ENCODE results near the gene KNTC1.
"Not testable (repeated sequence)": the region's sequence is repeated elsewhere in the genome, so short reads cannot be mapped to it uniquely, and the experiment has no call there.

KNTC1 gene

DNA sequence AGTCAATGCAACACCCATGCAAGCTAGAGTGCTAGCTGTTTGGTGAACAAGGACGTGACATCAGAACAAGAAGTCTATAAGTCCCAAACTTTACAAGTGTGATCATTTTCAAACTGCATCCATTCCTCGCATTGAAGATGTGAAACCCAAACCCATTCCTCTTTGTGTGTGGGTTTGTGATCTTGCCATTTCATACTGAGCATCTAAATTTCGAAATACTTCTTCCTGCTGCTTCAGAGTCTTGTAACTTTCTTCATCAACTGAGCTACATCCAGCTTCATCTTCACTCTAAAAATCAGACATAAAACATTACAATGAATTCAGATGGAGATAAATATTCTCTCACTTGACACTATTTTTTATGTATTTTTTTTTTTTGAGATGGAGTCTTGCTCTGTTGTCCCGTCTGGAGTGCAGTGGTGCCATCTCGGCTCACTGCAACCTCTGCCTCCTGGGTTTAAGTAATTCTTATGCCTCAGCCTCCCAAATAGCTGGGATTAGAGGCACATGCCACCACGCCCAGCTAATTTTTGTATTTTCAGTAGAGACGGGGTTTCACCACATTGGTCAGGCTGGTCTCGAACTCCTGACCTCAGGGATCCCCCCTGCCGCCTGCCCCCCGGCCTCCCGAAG lies 21.5 kb upstream of the KNTC1 start:
- no peak for DNase-seq (ENCODE audit: low spot score)

- DNase-seq (ENCODE audit: low spot score), result no peak
Observed at GRCh38 chr12:122506393-122506938, 20.6 kb upstream of the KNTC1 start.

GRCh38 chr12:122508163-122508562 lies 18.9 kb upstream of the KNTC1 start:
- no peak for DNase-seq (ENCODE audit: low spot score)

DNA sequence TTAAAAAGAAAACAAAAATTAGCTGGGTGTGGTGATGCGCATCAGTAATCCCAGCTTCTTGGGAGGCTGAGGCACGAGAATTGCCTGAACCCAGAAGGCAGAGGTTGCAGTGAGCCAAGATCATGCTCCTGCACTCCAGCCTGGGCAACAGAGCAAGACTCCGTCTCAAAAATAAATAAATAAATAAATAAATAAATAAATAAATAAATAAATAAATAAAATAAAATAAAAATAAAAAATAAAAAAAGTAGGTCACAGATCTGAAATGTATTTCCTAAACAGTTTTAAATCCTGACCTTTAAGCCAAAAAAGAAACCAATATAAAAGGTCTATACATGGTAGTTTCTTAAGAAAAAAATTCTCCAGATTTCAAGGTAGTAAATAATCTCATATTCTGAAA lies 14.0 kb upstream of the KNTC1 start:
- not testable (repeated sequence) for DNase-seq (ENCODE audit: low spot score)

- no peak for DNase-seq (ENCODE audit: low spot score)
Observed at GRCh38 chr12:122513660-122514059, 13.4 kb upstream of the KNTC1 start.

- DNase-seq (ENCODE audit: low spot score), result no peak
Observed at GRCh38 chr12:122515275-122515674, 11.8 kb upstream of the KNTC1 start.

- no peak for DNase-seq (ENCODE audit: low spot score)
Observed at GRCh38 chr12:122516544-122517361, 10.3 kb upstream of the KNTC1 start.

GRCh38 chr12:122517877-122518276 lies 9.2 kb upstream of the KNTC1 start:
- peak; percentile 58 for DNase-seq (ENCODE audit: low spot score)

DNA sequence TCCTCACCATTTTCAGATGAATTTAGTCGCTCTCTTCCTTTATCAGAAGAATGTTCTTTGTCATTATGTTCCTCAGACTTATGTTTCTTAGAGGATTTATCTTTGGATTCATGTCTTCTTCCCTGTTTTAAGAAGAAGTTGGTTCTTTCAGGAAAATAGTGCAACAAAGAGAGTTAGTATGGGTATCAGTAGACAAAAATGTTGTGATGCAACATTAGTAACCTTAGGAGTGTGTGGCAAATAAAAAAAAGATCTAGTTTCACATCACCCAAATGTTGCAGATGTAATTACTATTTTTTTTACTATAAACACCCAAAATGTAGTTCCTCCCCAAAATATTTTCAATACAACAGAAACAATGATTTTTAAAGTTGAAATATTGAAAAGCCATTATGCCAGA lies 8.1 kb upstream of the KNTC1 start:
- DNase-seq (ENCODE audit: low spot score), result no peak

DNA sequence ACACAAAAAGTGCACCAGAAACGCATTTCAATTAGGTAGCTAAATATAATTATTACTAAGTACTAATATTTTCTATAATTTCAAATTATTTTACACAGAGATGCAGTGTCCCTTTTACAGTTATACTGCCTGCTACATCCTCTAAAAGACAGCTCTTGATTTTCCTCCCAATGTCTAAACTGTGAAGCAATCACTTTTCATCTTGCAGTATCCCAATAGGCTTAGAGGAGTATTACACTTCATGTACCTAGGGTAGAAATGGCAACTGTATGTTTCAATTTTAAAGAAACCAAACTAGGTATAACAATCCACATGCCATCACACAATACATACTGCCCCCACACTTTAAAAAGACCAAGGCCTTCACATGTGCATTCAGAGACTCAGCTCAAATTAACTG lies 7.6 kb upstream of the KNTC1 start:
- no peak for DNase-seq (ENCODE audit: low spot score)

GRCh38 chr12:122520676-122521075 lies 6.4 kb upstream of the KNTC1 start:
- no peak for DNase-seq (ENCODE audit: low spot score)

DNA sequence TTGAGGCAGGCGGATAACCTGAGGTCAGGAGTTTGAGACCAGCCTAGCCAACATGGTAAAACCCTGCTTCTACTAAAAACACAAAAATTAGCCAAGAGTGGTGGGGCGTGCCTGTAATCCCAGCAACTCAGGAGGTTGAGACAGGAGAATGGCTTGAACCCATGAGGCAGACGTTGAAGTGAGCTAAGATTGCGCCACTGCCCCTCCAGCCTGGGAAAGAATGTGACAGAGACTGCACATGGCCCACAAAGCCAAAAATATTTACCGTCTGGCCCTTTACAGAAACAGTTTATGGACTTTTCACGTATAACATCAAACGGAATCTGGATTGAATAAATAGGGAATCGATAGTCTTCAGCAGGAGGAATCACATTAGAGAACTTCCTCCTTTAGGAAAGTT lies 3.8 kb upstream of the KNTC1 start:
- DNase-seq (ENCODE audit: low spot score), result no peak

DNA sequence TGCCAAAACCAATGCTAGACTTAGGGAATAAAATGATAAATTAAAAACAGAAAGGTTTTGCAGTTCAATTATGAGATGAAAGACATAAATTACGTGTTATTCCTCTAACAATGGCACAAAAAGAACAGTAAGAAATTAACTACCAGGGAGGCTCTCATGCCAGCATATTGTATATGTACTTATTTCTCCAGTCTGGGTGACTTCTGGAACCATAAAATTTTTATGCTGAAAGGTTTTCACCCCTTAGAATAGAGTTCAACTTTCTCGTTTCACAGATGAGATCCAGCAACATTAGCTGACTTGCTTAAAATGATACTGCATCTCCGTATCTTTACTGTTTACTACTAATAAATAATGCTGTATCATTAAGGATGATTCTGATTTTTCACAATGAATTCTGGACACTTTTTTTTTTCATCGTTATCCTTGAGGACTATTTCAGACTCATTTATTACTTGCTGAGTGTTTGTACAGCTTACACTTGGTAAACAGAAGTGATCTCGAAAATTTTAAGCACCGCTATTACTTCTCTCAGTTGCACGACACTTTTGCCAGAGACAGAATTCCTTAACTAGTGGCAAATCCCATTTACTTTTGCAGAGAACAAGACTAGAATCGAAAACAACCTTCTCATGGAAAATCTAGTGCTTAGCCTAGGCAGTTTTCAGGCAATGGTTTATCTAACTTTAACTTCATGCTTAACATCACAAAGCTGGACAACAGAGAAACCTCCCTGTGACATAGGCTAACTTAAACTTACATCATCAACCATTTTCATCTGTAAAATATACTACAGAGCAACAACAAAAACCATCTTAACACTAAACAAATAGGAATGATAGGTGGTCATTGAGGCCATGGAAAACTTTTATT lies 3.0 kb upstream of the KNTC1 start:
- no peak for DNase-seq (ENCODE audit: low spot score)

GRCh38 chr12:122527478-122527944 lies 462 bp downstream of the KNTC1 start:
- peak; percentile 29 for DNase-seq (ENCODE audit: low spot score)

DNA sequence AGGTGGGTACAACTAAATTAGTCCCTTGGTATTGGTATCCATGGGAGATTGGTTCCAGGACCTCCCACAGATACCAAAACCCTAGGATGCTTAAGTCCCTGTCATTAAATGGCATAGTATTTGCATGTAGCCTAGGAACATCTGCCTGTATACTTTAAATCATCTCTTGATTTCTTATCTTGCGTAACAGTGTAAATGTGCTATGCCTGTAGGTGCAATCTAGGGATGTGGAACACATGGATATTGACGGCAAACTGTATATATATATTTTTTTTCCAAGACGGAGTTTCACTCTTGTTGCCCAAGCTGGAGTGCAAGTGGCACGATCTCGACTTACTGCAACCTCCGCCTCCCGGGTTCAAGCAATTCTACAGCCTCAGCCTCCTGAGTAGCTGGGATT lies 1.5 kb downstream of the KNTC1 start:
- DNase-seq (ENCODE audit: low spot score), result no peak

DNA sequence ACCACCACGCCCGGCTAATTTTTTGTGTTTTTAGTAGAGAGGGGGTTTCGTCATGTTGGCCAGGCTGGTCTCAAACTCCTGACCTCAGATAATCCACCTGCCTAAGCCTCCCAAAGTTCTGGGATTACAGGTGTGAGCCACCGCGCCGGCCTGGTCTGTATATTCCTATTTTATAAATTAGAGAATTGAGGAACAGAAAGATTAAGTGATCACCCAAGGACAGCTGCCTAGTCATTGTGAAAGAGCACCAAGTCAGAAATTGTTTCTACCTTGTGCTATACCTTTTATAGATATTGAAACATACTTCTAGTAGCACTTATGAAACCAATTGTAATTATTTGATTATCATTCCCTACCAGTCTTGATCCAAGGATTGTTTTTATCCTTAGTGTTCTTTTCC lies 1.9 kb downstream of the KNTC1 start:
- no peak for DNase-seq (ENCODE audit: low spot score)

DNA sequence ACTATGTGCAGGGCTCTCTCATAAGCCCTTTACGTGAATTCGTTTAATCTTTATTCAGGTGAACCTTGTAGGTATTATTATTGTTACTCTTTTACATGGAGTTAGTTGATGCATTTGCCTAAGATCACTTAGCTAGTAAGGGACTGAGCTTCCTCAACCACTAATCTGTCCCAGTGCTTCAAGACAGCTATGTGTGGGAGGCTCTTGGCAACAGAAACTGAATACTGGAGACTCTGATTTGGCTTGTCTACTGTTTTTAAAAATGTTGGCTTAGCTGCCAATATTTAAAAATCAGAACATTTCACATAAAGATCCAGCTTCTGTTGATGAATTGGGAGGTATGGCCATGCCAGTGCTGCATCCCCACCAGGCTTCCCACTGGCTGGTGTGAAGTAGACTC lies 6.8 kb downstream of the KNTC1 start:
- no peak for DNase-seq (ENCODE audit: low spot score)

- DNase-seq (ENCODE audit: low spot score), result no peak
Observed at GRCh38 chr12:122537021-122537420, 10.0 kb downstream of the KNTC1 start.

- DNase-seq (ENCODE audit: low spot score), result no peak
Observed at GRCh38 chr12:122538496-122538895, 11.4 kb downstream of the KNTC1 start.

DNA sequence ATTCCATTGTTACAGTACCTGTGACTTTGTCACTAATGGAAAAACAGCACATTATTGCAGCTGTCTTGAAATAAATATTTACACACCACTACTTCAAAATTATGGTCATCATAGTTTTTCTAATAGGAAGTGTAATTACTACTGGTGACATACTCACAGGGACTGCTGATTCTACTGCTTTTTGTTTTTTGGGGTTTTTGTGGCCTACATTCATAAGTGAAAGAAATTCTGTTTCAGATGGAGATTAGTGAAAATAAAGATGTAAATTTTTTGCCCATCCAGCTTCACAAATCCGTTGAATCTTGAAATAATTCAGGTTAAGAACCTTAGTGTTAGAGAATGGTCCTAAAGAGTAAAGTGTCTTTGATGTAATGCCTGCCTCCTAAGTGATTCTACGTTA lies 17.5 kb downstream of the KNTC1 start:
- no peak for DNase-seq (ENCODE audit: low spot score)

- no peak for DNase-seq (ENCODE audit: low spot score)
Observed at GRCh38 chr12:122545855-122546254, 18.8 kb downstream of the KNTC1 start.

DNA sequence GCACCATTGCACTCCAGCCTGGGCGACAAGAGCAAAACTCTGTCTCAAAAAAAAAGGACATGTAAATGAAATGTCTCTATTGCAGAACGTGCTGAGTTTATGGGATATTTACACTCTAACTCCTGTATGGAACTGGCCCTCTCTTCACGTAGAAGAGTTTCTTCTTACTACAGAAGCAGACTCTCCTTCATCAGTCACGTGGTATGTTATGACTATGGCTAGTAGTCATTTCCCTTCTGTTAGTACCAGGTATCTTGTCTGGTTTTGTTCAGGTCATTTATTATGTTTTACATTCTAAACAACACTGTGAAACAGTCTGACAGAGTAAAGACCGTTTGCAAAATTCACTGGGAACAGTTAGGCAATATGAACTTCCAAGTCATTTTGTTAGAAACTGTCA lies 20.3 kb downstream of the KNTC1 start:
- DNase-seq (ENCODE audit: low spot score), result no peak
